Esophagus squamous epithelium (tissue), 4 donors: ENCODE data around the gene SPO11. TPM values are rescaled to one million over a fixed set of nuclear protein-coding genes. Genes with fewer than 3 reads are reported as not detected.

Experiments used
- small RNA-seq, 4 donors: library from RNA; depleted of rRNA; stranded (forward); fragments of <200 nt; gene quantifications; one replicate each; pipeline ENCODE3, GENCODE V24; 2016
- total RNA-seq, 4 donors: library from RNA; depleted of rRNA; stranded (reverse); fragments of >200 nt; gene quantifications; one replicate each; pipeline ENCODE4 v1.1.0, GENCODE V29; 2016

The SPO11 gene
- total RNA-seq, 4 donors from 2014 or later = not detected

Small RNAs within 50 kb of the gene (small RNA-seq; reads per million reads assigned to genes)
- gene MIR4325 (0 reads per million in 4 donors), gene RF00019 (0 reads per million in 4 donors), gene RPL39P39 (0 reads per million in 4 donors)

Other genes with a start within 250 kb of the SPO11 start
- 10 to 100 TPM; 21.8 to 59.8 (median 35.1) TPM for gene BMP7, start 63.2 kb upstream of the SPO11 start, total RNA-seq
- 10 to 100 TPM; 24.4 to 42.7 (median 28.3) TPM for gene RAE1, start 21.5 kb downstream of the SPO11 start, total RNA-seq
- 10 to 100 TPM in 3 of 4 donors, 1 to 10 TPM in 1; 9.1 to 21.0 (median 13.3) TPM for gene RBM38, start 61.6 kb downstream of the SPO11 start, total RNA-seq
- under 1 TPM in 1 of 4 donors, not detected in 3; 0.19 TPM for gene CTCFL, start 195.3 kb downstream of the SPO11 start, total RNA-seq
- gene PCK1, start 231.3 kb downstream of the SPO11 start, total RNA-seq = 1 to 10 TPM in 1 of 4 donors, under 1 TPM in 3; 0.38 to 1.4 (median 0.65) TPM